Stimulated activated CD8-positive, alpha-beta memory T cell treated with anti-CD3 and anti-CD28 coated beads, Interleukin-7, amount 100 ng/mL, for 24 hours (primary cell): ENCODE data around the gene DMD.
"Not testable (repeated sequence)": the region's sequence is repeated elsewhere in the genome, so short reads cannot be mapped to it uniquely, and the experiment has no call there.

Source experiments
- DNase-seq: peaks from one replicate; pipeline ENCODE4 v3.0.0-alpha.2; 2020; ENCODE audit warnings: low read depth

The DMD gene

DNA sequence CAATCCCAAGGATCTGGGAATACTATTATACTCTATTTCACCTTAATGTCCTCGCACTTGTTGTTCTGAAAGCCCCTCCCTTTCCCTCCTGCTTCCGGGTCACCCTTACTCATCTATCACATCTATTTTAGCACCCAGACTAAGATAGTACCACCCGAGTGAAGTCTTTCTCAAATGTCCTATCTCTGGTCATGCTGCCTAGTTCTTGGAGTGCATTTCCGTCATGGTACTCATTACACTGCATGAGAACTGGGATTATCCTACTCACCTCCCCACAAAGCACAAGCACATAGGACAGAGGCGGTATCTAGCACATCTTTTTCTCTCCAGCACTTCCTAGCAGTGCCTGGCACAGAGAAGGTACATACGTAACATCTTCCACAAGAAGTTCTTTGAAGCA is 1195.2 kb downstream of the DMD start:
- no peak for DNase-seq

DNA sequence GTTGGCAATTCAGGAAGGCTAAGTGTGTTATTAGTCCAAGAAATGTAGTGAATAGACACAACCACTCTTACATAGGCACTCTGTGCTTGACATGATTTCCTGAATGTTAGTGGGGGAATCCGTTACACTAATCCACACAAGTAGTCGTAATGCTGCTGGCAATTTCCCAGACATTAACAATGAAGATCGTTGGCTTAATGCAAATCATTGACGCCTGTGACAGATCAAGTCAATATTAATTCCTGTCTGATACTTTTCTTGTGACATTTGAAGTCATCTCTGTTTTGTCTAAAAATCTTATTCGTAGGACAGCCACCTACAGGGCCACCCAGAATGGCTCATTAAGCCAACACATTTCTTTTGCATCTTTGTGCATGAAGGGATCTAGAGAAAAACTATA is 1200.4 kb downstream of the DMD start:
- no peak for DNase-seq

DNA sequence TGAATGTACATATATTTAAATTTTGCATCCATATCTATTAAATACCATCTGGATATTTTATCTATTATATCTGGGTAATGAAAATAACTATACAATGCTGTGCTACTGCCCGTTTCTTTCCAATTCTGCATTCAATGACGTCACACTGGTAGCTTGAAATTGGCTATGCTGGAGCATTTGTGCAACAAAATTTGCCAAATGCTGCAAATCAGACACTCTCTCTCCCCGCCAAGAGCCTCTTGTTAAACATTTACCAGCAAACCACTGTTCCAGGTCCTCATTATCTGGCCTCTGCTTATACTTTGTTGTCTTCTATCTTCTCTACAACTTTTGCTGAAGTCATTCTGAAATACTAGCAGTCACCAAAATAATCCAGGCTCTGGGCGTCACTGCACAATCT is 1201.1 kb downstream of the DMD start:
- DNase-seq: no peak

GRCh38 chrX:31993637-31994036 is 1217.7 kb downstream of the DMD start:
- DNase-seq: no peak

DNA sequence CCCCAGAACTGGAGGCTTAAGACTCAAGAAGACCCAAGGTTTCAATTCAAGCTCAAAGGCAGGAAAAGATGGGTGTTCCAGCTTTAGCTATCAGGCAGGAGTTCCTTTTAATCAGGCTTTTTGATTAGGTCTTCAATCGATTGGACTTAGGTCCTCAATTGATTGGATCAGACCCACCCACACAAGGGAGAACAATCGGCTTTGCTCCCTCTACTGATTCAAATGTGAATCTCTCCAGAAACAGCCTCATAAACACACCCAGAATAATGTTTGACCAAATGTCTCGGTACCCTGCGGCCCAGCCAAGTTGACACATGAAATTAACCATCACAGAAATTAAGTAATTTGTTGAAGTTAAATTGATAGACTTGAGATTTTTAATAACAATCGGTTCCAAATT is 1222.4 kb downstream of the DMD start:
- no peak for DNase-seq

DNA sequence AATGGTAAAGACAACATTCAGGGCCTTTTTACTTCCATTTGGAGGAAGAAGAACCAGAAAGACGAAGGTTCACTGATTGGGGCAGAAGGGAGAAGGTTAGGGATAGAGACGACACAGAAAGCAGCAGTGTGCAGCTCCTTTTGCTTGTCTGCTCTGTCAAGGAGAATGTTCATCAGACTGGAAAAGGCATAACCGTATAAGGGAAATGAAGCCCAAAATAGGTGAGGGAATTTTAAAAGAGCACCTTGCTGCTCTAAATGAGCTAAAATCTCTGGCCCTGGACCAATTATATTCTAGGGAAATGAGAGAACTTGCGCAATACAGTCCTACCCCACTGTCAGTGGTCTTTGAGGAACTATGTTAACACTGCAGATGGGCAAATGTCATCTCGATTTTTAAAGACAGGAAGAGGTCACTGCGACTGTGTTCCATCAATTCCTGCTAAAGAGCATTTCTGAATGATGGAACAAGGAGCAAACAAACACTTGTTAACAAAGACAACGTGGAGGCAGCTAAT is 1229.7 kb downstream of the DMD start:
- DNase-seq: no peak

DNA sequence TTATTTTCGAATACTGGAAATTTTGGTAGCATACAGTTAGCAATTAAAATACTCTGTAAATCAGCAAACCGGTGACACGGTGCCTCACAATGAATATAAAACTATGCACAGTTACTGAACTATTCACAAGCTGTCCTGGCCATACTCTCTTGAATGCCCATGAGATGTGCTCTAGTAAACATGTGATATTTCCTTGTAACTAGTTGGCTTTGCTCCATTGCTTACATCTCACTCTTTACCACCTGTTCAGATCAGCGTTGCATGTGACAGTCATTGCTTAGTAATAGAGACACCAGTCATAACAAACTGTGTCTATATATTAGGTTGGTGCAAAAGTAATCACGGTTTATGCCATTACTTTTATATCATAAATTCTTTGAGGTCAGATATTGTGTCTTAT is 1241.6 kb downstream of the DMD start:
- no peak for DNase-seq

DNA sequence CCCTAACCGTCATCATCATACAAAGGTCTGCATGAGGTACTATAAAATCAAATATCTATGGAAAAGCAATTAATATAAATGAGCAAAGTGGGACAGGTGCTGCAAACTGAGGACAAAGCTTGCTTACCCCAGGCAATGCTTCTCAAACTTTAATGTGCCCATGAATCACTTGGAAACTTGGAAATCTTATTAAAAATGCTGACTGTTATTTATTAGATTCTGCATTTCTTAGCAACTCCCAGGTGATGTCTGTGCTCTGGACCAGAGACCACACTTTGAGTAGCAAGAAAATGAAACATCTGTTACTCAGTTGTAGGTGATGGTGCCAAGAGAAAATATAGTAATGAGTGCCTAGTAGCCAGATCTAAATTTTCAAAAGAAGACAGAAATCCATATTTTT is 1249.1 kb downstream of the DMD start:
- DNase-seq: no peak

GRCh38 chrX:31934842-31935370 is 1276.4 kb downstream of the DMD start:
- no peak for DNase-seq

GRCh38 chrX:31934015-31934414 is 1277.3 kb downstream of the DMD start:
- no peak for DNase-seq

DNA sequence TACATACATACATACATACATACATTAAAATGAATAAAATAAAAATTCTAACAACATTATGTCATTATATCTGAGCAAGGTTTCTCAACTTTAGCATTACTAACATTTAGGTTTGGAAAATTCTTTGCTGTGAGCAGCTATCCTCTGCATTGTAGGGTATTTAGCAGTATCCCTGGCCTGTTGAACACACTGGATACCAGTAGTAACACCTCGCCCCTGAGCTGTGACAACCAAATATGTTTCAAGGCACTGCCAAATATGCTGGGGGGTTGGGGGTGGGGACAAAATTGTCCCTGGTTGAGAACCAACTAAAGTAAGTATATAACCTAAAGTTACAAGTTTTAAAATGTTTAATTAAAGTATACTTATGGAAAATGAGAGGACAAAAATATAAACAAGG is 1278.6 kb downstream of the DMD start:
- DNase-seq: no peak

DNA sequence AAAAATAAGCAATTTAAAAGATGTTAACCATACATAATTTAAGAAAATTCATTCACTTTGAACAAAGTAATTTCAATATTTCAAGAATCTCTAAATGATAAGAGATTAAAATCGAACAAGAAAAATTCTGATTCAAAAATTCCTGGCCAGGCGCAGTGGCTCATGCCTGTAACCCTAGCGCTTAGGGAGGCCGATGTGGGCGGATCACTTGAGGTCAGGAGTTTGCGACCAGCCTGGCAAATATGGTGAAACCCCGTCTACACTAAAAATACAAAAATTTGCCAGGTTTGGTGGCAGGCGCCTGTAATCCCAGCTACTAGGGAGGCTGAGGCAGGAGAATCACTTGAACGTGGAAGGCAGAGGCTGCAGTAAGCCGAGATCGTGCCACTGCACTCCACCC is 1279.0 kb downstream of the DMD start:
- not testable (repeated sequence) for DNase-seq

- DNase-seq: no peak
Observed at GRCh38 chrX:31931225-31931624, 1280.1 kb downstream of the DMD start.

DNA sequence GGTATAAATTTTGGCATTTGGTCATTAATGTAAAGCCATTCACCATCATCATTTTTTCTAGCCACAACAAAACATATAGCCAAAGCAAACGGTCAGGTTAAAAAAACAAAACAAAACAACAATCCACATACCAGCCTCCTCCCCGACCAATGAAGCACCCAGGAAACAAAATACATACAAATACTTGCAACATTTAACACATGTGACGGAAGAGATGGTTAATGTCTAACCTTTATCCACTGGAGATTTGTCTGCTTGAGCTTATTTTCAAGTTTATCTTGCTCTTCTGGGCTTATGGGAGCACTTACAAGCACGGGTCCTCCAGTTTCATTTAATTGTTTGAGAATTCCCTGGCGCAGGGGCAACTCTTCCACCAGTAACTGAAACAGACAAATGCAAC is 1282.0 kb downstream of the DMD start:
- DNase-seq: no peak

DNA sequence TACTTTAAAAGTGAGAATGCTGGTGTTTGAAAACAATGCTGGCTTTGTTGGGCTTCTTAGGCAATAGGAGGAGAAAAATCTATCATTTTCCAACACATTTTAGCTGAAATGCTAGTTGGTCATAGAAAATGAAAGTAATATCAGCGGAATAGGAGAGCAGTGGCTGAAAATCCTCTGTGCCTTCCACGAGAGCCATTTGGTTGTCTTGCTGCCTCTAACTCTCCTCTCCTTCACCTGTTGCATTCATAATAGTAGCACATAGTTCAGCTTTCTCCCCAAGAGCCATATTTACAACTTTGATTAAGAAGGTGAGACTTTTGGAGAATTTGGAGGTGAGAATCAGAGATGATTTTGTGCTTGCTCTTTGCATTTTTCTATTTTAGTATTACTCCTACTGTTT is 1290.1 kb downstream of the DMD start:
- no peak for DNase-seq

GRCh38 chrX:31909850-31910572 is 1301.3 kb downstream of the DMD start:
- no peak for DNase-seq

DNA sequence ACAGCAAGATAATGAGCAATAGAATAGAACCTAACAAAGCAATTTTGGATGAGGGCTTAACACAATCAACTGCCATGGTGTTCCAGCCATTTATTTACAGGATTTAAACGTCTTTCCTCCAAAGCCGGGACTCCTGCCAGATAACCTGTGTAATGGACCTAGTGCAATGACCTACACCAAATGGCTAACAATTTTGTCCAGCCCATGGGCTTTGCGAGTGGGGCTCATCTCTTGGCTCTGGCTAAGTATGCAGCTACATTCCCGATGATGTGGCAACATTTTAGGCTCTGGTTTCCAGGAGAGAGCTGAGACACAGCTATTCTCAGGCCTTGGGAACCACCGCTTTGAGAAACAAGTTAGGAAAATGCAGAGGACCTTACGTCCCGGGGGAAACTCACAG is 1317.2 kb downstream of the DMD start:
- no peak for DNase-seq

- no peak for DNase-seq
Observed at GRCh38 chrX:31893525-31893924, 1317.8 kb downstream of the DMD start.

- no peak for DNase-seq
Observed at GRCh38 chrX:31889088-31889487, 1322.3 kb downstream of the DMD start.

DNA sequence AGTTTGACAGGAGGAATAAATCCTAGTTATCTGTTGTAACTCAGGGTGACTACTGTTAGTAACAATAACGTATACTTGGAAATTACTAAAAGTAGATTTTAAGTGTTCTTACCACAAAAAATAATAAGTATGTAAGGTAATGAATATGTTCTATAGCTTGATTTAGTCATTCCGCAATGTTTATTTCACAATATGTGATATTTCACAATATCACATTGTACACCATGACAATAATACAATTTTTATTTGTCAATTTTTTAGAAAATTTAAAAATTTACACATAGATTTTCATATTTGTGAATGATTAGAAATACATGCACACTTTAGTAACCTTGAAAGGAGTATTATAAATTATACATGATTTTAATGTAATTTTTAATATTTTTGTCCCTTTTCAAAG is 1326.8 kb downstream of the DMD start:
- no peak for DNase-seq

GRCh38 chrX:31872007-31872406 is 1339.3 kb downstream of the DMD start:
- DNase-seq: no peak

- DNase-seq: no peak
Observed at GRCh38 chrX:31870267-31870666, 1341.1 kb downstream of the DMD start.

GRCh38 chrX:31860686-31861085 is 1350.7 kb downstream of the DMD start:
- DNase-seq: no peak

DNA sequence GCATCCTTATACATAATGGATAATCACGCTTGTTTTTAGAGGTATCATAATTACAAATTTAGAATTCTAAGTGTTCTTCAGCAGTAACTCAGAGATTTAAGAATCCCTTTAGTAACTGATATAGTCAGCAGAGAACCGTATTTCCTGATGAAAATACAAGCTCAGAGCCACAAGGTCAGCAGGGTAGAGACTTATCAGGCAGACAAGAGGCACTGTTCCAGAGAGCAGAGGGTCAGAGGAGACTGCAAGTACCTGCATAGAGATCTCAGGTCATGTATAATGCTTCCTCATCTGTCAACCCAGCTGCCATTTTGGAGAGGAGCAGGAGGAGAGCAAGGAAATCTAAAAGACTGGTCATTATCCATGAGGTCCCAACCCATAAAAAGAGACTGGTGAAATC is 1352.4 kb downstream of the DMD start:
- DNase-seq: no peak
